Upper lobe of left lung (tissue), 4 donors: Measurements from ENCODE around the gene ERGIC1.

Experiments
- CTCF ChIP-seq, 6 experiments: fragments of 450-650 bp in 4 of 6; fragments of 200-600 bp in 2 of 6; sonication (generic) in 2 of 6; IDR thresholded peaks; one replicate each; pipeline ENCODE4 v1.5.1; 2016 to 2019; ENCODE audit warnings: antibody characterized with exemption in 6 of 6
- EP300 ChIP-seq, 4 donors: sonication (generic); formaldehyde crosslinking; IDR thresholded peaks; one replicate each; pipeline ENCODE4 v1.5.1; 2017; ENCODE audit warnings: antibody characterized with exemption in 4 of 4, control low read depth in 2 of 4
- POLR2A ChIP-seq, 4 donors: fragments of 450-650 bp; IDR thresholded peaks; one replicate each; pipeline ENCODE4 v1.5.1; 2016 to 2017; ENCODE audit warnings: antibody characterized with exemption in 4 of 4, mild to moderate bottlenecking in 2 of 4
- POLR2AphosphoS5 ChIP-seq, 2 donors: sonication (generic); formaldehyde crosslinking; IDR thresholded peaks; one replicate each; pipeline ENCODE4 v1.5.1; 2017; ENCODE audit warnings: antibody characterized with exemption in 2 of 2

GRCh38 chr5:172796306-172796705, 37.7 kb upstream of the ERGIC1 start:
- TF ChIP-seq CTCF (IDR thresholded peaks at IDR 0.05) (no peak), POLR2AphosphoS5 (IDR thresholded peaks at IDR 0.05) (no peak), POLR2A (IDR thresholded peaks at IDR 0.05) (no peak), EP300 (IDR thresholded peaks at IDR 0.05) (no peak)
